ENCODE measurements around the gene CUEDC2.

Gene CUEDC2

GRCh38 chr10:102396730-102397151 lies 35.6 kb downstream of the CUEDC2 start:
- DNase-seq (ENCODE audit: low read depth) = no peak

DNA sequence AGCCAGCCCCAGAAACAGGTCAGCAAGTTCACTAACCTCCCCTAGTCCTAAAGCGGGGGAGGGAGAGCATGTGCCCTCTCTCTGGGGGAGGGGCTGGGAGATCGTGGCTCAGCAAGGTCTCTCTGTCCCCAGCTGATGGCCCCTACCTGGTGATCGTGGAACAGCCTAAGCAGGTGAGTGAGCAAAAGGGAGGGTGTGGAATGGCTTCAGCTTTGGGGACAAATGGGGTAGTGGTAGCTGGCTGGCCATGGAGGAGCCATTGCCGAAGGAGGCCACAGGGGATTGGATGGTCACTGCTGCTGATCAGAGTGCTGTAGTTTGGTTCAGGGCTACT lies 36.1 kb downstream of the CUEDC2 start:
- DNase-seq (ENCODE audit: low read depth) = no peak

- DNase-seq (ENCODE audit: low read depth) = peak; percentile 87
Observed at GRCh38 chr10:102395400-102396316, 36.7 kb downstream of the CUEDC2 start, which contains the start of gene NFKB2. Gene NFKB2 (plus strand): TSS chr10:102395705. CDS start chr10:102395960, 255 bp downstream.

- DNase-seq (ENCODE audit: low read depth) = no peak
Observed at GRCh38 chr10:102394801-102395399, 37.5 kb downstream of the CUEDC2 start.

DNA sequence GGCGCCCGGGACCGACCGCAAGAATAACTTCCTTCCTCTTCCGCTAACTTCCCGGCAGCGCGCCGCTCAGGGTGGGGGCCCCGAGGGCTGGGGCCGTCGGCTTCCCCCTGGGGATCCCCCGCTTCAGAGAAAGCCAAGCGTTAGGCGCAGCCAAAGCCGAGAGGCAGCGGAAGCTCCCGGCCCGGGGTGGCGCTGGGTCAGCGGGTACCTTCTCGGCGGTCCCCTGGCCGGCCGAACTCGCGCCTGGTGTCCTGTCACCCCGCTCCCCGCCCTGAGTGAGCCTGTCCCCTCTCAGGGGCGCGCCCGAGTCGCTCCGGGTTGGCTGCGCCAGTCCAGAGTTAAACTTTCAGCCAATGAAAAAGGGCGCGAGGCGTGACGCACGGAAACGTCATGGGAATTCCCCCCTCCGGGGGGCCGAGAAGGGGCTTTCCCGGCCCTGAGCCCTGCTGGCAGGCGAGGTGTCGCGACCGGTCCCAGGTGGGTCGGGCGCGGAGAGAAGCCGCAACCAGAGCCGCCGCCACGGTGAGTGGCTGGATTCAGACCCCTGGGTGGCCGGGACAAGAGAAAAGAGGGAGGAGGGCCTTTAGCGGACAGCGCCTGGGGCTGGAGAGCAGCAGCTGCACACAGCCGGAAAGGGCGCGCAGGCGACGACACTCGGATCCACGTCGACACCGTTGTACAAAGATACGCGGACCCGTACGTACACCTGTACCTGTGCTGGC lies 38.1 kb downstream of the CUEDC2 start:
- peak; percentile 95 for DNase-seq (ENCODE audit: low read depth)

GRCh38 chr10:102393411-102394078 lies 38.8 kb downstream of the CUEDC2 start:
- DNase-seq (ENCODE audit: low read depth) = no peak

GRCh38 chr10:102392306-102392705 lies 40.1 kb downstream of the CUEDC2 start:
- DNase-seq (ENCODE audit: low read depth) = no peak

DNA sequence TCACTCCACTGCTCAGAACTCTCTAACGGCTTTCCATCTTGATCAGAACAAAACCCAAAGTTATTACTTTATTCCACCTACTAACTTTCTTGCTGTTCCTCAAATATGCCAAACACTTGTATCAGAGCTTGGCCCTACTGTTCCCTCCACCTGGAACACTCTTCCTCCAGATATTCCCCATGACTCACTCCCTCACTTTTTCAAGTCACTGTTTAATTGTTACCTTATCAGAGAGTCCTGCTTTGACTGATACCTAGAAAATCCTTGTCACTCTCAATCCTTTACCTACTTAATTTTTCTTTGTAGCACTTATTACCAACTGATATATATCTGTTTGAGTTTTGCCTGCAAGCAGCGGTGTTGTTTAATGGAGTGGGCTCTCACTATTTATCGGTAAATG lies 42.5 kb downstream of the CUEDC2 start:
- DNase-seq (ENCODE audit: low read depth) = no peak

GRCh38 chr10:102384606-102385429 lies 47.6 kb downstream of the CUEDC2 start:
- DNase-seq (ENCODE audit: low read depth) = no peak

- DNase-seq (ENCODE audit: low read depth) = no peak
Observed at GRCh38 chr10:102384053-102384452, 48.3 kb downstream of the CUEDC2 start.

DNA sequence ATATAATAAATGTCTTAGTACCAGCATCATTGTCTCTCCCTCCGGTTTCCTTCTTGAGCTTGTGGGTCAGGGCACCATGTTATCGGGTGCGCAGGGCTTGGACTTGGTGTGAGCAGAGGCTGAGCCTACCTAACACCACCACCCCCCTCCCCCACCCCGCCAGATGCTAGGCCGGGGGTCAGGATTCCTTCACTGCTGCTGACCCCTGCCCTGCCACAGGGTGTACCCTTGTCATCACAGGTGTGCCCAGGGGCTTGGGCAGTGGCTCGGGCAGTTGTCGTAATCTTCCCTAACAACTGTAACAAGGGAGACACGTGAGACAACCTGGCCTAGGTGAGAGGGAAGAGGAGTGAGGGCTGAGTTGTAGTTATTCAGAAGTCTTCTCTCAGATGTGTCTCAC lies 49.5 kb downstream of the CUEDC2 start:
- no peak for DNase-seq (ENCODE audit: low read depth)

DNA sequence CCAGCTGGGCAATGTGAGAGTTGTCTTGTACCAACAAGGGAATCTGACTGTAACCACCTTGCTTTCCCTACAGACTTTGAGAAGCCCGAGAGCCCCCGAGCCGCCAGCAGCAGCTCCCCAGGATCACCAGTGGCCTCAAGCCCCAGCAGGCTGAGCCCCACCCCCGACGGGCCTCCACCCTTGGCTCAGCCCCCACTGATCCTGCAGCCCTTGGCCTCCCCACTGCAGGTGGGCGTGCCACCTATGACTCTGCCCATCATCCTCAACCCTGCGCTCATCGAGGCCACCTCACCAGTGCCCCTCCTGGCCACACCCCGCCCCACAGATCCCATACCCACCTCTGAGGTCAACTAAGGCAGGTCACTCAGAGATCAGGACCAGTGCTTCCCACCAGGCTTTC lies 50.4 kb downstream of the CUEDC2 start:
- DNase-seq (ENCODE audit: low read depth) = no peak

- no peak for DNase-seq (ENCODE audit: low read depth)
Observed at GRCh38 chr10:102379383-102379782, 53.0 kb downstream of the CUEDC2 start.

- no peak for DNase-seq (ENCODE audit: low read depth)
Observed at GRCh38 chr10:102376901-102377300, 55.5 kb downstream of the CUEDC2 start.

DNA sequence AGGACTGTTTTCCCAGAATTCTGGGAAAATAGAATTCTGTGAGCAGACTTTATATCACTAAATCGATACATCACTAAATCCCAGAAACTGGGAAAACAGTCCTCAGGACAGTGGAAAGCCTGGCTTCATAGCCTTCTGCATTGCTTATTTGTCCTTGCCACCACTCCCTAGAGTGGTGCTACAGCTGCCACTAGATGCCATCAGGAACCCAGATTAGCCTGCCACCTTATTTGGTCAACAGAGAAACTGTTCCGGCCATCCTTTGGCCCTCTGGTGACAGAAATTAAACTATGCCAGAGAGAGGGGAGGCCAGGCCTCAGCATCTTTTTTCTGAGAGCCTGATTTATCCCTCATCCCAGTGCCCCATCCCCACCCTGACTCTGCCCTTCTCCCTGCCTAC lies 56.5 kb downstream of the CUEDC2 start:
- no peak for DNase-seq (ENCODE audit: low read depth)

DNA sequence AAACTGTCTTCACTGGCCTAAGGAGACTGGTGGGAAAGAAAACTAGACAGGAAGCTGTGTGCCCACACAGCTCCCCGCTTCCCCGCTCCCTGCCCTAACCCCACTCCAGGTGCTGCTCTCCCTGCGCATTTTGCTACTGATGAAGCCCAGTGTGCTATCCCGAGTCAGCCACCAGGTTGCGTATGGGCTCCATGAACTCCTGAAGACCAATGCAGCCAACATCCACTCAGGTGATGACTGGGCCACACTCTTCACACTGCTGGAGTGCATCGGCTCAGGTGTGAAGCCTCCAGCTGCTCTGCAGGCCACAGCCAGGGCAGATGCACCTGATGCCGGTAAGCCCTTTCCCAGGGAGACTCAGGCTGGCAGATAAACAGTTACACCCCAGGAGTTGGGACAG lies 57.1 kb downstream of the CUEDC2 start:
- no peak for DNase-seq (ENCODE audit: low read depth)
